ENCODE results near the gene TIMM10B. TPM values are rescaled to one million over a fixed set of nuclear protein-coding genes. Genes with fewer than 3 reads are reported as not detected.

TIMM10B gene
- total RNA-seq, 1 experiment from 2014 or later: 53.1 TPM

DNA sequence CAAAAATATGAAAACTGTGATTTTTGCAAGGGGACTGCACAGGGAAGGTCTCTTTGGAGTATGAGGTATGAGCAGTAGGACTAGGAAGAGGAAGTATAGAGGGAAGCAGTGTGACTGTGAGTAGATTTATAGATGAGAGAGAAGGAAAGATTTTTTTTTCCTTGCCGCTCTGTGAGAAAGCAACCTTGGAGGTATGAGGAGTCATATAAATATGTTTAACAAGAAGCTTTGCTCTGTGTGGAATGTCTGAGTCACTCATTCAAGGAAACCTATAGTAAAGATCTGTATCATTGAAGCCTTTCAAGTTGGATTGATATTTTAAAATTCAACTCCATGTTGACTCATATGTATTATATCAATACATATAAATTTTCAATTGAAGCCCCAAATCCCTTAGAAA lies 42.0 kb downstream of the TIMM10B start:
- ChIA-PET CTCF (no interaction called here), POLR2A (no interaction called here)
- H3K9me3 Mint-ChIP-seq (ENCODE audit: unreplicated experiment): no peaks in the 10 kb centered on the region
- no peaks in the 10 kb centered on the region for H3K36me3 Mint-ChIP-seq (ENCODE audit: insufficient read depth, unreplicated experiment)
- no peaks in the 10 kb centered on the region for H3K27me3 ChIP-seq (replicated peaks; ENCODE audit: control insufficient read depth, insufficient read depth, low read length)
- TF ChIP-seq, protein P1, sequence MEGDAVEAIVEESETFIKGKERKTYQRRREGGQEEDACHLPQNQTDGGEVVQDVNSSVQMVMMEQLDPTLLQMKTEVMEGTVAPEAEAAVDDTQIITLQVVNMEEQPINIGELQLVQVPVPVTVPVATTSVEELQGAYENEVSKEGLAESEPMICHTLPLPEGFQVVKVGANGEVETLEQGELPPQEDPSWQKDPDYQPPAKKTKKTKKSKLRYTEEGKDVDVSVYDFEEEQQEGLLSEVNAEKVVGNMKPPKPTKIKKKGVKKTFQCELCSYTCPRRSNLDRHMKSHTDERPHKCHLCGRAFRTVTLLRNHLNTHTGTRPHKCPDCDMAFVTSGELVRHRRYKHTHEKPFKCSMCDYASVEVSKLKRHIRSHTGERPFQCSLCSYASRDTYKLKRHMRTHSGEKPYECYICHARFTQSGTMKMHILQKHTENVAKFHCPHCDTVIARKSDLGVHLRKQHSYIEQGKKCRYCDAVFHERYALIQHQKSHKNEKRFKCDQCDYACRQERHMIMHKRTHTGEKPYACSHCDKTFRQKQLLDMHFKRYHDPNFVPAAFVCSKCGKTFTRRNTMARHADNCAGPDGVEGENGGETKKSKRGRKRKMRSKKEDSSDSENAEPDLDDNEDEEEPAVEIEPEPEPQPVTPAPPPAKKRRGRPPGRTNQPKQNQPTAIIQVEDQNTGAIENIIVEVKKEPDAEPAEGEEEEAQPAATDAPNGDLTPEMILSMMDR (IDR thresholded peaks at IDR 0.05; ENCODE audit: insufficient read depth in 1 of 2, low read depth in 1 of 2, low read length in 1 of 2, severe bottlenecking in 1 of 2, unreplicated experiment in 1 of 2): no peak
- H3K27ac Mint-ChIP-seq (ENCODE audit: unreplicated experiment): no peak overlapping the region
- no peaks in the 10 kb centered on the region for H3K36me3 ChIP-seq (ENCODE audit: control insufficient read depth, insufficient read depth, low read length)
- H3K27me3 Mint-ChIP-seq (ENCODE audit: insufficient read depth, unreplicated experiment): no peaks in the 10 kb centered on the region
- H3K4me1 Mint-ChIP-seq (ENCODE audit: low read depth, unreplicated experiment): peaks cover 7% of the 10 kb centered on the region
- no peaks in the 10 kb centered on the region for H3K9me3 ChIP-seq
- no peak overlapping the region for H3K4me3 ChIP-seq (ENCODE audit: low read depth, low read length)
- no peak for DNase-seq
- H3K4me1 ChIP-seq: no peaks in the 10 kb centered on the region
- no TSS peak for BruUV-seq (replicated peaks)
- intact Hi-C loops (cut with micrococcal nuclease; ENCODE audit: unreplicated experiment): no loop called here
- no peak overlapping the region for H3K4me3 Mint-ChIP-seq (ENCODE audit: unreplicated experiment)

DNA sequence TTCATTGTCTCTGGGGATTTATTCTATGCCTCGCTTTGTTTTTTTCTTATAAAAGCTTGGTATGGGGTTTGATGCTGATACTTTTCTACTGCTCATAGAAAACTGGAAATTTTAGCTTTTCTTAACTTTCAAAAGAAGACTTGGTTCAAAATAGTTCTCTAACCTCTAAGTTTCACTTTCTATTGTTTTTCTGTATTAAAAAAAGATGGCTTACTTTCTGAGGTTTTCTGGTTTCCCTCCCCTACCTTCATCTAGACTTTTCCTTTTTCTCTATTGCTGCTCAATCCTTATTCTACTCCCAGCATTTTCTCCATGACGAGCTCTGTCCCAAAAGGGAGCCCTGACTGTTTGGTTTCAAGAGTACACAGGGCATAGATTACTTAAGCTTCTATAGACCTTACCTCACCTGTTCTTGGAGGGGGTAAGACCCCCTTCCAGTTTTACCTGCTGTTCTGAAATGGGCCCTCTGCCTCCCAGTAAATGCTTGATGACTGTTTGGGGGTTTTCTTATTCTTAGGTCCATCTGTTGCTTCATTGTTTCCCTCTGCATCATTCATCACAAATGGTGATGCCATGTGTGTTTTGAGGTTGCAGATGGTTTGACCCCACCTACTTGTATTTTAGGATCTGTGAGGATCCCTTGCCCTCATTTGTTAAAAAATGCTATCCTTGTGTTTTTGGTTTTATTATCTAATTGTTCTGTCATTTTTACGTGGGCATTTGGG lies 45.3 kb downstream of the TIMM10B start:
- no peaks in the 10 kb centered on the region for H3K27me3 Mint-ChIP-seq (ENCODE audit: insufficient read depth, unreplicated experiment)
- no TSS peak for BruUV-seq (replicated peaks)
- CTCF ChIA-PET: no interaction called here
- peaks cover 7% of the 10 kb centered on the region for H3K4me1 Mint-ChIP-seq (ENCODE audit: low read depth, unreplicated experiment)
- no peaks in the 10 kb centered on the region for H3K27me3 ChIP-seq (replicated peaks; ENCODE audit: control insufficient read depth, insufficient read depth, low read length)
- no peaks in the 10 kb centered on the region for H3K9me3 Mint-ChIP-seq (ENCODE audit: unreplicated experiment)
- no peaks in the 10 kb centered on the region for H3K9me3 ChIP-seq
- no peak overlapping the region for H3K4me3 Mint-ChIP-seq (ENCODE audit: unreplicated experiment)
- TF ChIP-seq, protein P1 (IDR thresholded peaks at IDR 0.05; ENCODE audit: insufficient read depth in 1 of 2, low read depth in 1 of 2, low read length in 1 of 2, severe bottlenecking in 1 of 2, unreplicated experiment in 1 of 2): no peak
- H3K36me3 ChIP-seq (ENCODE audit: control insufficient read depth, insufficient read depth, low read length): no peaks in the 10 kb centered on the region
- POLR2A ChIA-PET: no interaction called here
- intact Hi-C loops (cut with micrococcal nuclease; ENCODE audit: unreplicated experiment): no loop called here
- no peak overlapping the region for H3K27ac Mint-ChIP-seq (ENCODE audit: unreplicated experiment)
- DNase-seq: no peak
- peaks cover 6% of the 10 kb centered on the region for H3K36me3 Mint-ChIP-seq (ENCODE audit: insufficient read depth, unreplicated experiment)
- no peaks in the 10 kb centered on the region for H3K4me1 ChIP-seq
- no peak overlapping the region for H3K4me3 ChIP-seq (ENCODE audit: low read depth, low read length)

DNA sequence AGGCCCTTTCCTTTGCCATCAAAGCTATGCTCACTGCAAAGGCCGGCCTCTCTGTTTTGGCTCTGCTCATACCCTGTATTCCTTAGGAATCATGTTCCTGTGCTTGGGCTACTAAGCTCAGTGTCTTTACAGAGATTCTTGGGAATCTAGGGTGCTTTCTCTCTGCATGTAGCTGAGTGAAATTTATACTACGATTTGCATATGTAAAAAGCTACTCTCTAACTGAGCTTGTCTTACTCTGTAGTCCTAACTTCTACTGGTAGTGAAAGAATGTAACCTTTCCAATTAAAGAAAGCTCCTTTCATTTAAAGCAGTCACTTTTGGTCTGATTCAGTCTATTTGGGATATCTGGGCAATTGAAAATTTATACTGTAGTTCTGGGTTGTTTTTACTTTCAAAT lies 48.0 kb downstream of the TIMM10B start:
- Mint-ChIP-seq H3K27me3 (ENCODE audit: insufficient read depth, unreplicated experiment) (no peaks in the 10 kb centered on the region), H3K4me1 (ENCODE audit: low read depth, unreplicated experiment) (no peaks in the 10 kb centered on the region), H3K27ac (ENCODE audit: unreplicated experiment) (no peak overlapping the region), H3K4me3 (ENCODE audit: unreplicated experiment) (no peak overlapping the region), H3K36me3 (ENCODE audit: insufficient read depth, unreplicated experiment) (peaks cover 6% of the 10 kb centered on the region), H3K9me3 (ENCODE audit: unreplicated experiment) (no peaks in the 10 kb centered on the region)
- DNase-seq: no peak
- intact Hi-C loops (cut with micrococcal nuclease; ENCODE audit: unreplicated experiment): no loop called here
- Histone ChIP-seq H3K36me3 (ENCODE audit: control insufficient read depth, insufficient read depth, low read length) (no peaks in the 10 kb centered on the region), H3K9me3 (no peaks in the 10 kb centered on the region), H3K4me1 (no peaks in the 10 kb centered on the region), H3K27me3 (replicated peaks; ENCODE audit: control insufficient read depth, insufficient read depth, low read length) (no peaks in the 10 kb centered on the region), H3K4me3 (ENCODE audit: low read depth, low read length) (no peak overlapping the region)
- TF ChIP-seq, protein P1 (IDR thresholded peaks at IDR 0.05; ENCODE audit: insufficient read depth in 1 of 2, low read depth in 1 of 2, low read length in 1 of 2, severe bottlenecking in 1 of 2, unreplicated experiment in 1 of 2): no peak
- no TSS peak for BruUV-seq (replicated peaks)
- ChIA-PET POLR2A (no interaction called here), CTCF (interaction anchor here (0.5 to 0.9 kb wide), 2 partner anchors 127 to 177 kb away, joined by 3 read pairs; no protein-coding TSS in a partner anchor)
